HCT116 (cell line): Measurements from ENCODE around the gene SYCE3. TPM values are rescaled to one million over a fixed set of nuclear protein-coding genes. Genes with fewer than 3 reads are reported as not detected.

Source experiments
- ATAC-seq: fragments of 200-7000 bp; cut with Tn5 transposase; 2 replicates; pipeline ENCODE4 v1.9.1; 2020; ENCODE audit warnings: mild to moderate bottlenecking, moderate library complexity
- BruUV-seq: library from RNA; stranded (reverse); fragments of 400-500 nt; replicated peaks from 2 replicates; lab custom pipeline; 2021; lab: Mats Ljungman, UMichigan
- CTCF ChIA-PET: fragments of 300-600 bp; sonication (Branson Sonifier 250); formaldehyde crosslinking; loops from one replicate; lab custom pipeline; 2021; ENCODE audit warnings: antibody characterized with exemption; lab: Charles Lee
- POLR2A ChIA-PET: fragments of 300-600, 350-600 bp; sonication (Branson Sonifier 250); formaldehyde crosslinking; loops from one replicate; lab custom pipeline; 2021; ENCODE audit warnings: antibody characterized with exemption; lab: Charles Lee
- RAD21 ChIA-PET, 2 experiments: fragments of 300-600 bp; sonication (Branson Sonifier 250); formaldehyde crosslinking; loops; one replicate each; lab custom pipeline; 2023; ENCODE audit warnings: low total read pairs in 2 of 2; ENCODE audit not compliant: uncharacterized antibody in 2 of 2, unreplicated experiment in 2 of 2, low non-redundant PET in 1 of 2; lab: Charles Lee
- DNase-seq: peaks from one replicate; pipeline ENCODE4 v3.0.0-alpha.2; 2010; ENCODE audit warnings: low read depth, low spot score
- H2AFZ ChIP-seq: fragments of 200-600 bp; shearing (Covaris generic), sonication (generic); 2 replicates; pipeline ENCODE4 v1.6.1; 2017; ENCODE audit warnings: low read depth, mixed run types, mixed read lengths, antibody characterized with exemption, low read length; ENCODE audit not compliant: poor library complexity, severe bottlenecking
- H3K27ac ChIP-seq: 2 replicates; pipeline ENCODE4 v1.5.1; 2012; ENCODE audit warnings: low read depth, low read length
- H3K27me3 ChIP-seq: fragments of 200-600 bp; sonication (generic); 2 replicates; pipeline ENCODE4 v1.6.1; 2016; ENCODE audit warnings: mixed run types, low read length, mixed read lengths; ENCODE audit not compliant: insufficient read depth
- H3K36me3 ChIP-seq, 2 experiments: fragments of 200-500 bp in 1 of 2; fragments of 200-600 bp in 1 of 2; sonication (Bioruptor generic) in 1 of 2; sonication (generic) in 1 of 2; 2 replicates each; pipeline versions ENCODE4 v1.5.1 to v1.6.1; 2014 to 2016; ENCODE audit warnings: low read length in 2 of 2, inconsistent platforms in 1 of 2, mixed read lengths in 1 of 2, mixed run types in 1 of 2; ENCODE audit not compliant: insufficient read depth in 2 of 2, control insufficient read depth in 1 of 2
- H3K4me1 ChIP-seq, 2 experiments: fragments of 200-600 bp in 1 of 2; sonication (generic) in 1 of 2; 2 replicates each; pipeline versions ENCODE4 v1.5.1 to v1.6.1; 2012 to 2017; ENCODE audit warnings: low read length in 2 of 2, inconsistent platforms in 1 of 2, mild to moderate bottlenecking in 1 of 2, mixed read lengths in 1 of 2, mixed run types in 1 of 2, moderate library complexity in 1 of 2; ENCODE audit not compliant: insufficient read depth in 2 of 2, control insufficient read depth in 1 of 2
- H3K4me2 ChIP-seq: fragments of 200-600 bp; sonication (generic); 2 replicates; pipeline ENCODE4 v1.6.1; 2017; ENCODE audit warnings: mixed run types, low read length, mixed read lengths
- H3K4me3 ChIP-seq, 2 experiments: fragments of 200-600 bp in 1 of 2; sonication (generic) in 1 of 2; replicated peaks in 1 of 2; 2 replicates each; pipeline ENCODE4 v1.5.1; 2011 to 2016; ENCODE audit warnings: low read length in 2 of 2, control low read depth in 1 of 2, low read depth in 1 of 2, mild to moderate bottlenecking in 1 of 2, mixed read lengths in 1 of 2, mixed run types in 1 of 2
- H3K79me2 ChIP-seq: fragments of 200-600 bp; sonication (generic); 2 replicates; pipeline ENCODE4 v1.6.1; 2017; ENCODE audit warnings: mild to moderate bottlenecking, mixed run types, low read length, moderate library complexity, mixed read lengths; ENCODE audit not compliant: insufficient read depth
- H3K9ac ChIP-seq: fragments of 200-600 bp; sonication (generic); 2 replicates; pipeline ENCODE4 v1.6.1; 2016; ENCODE audit warnings: low read length, mixed read lengths
- H3K9me2 ChIP-seq: fragments of 200-600 bp; sonication (generic), shearing (Covaris generic); 2 replicates; pipeline ENCODE4 v1.6.1; 2017; ENCODE audit warnings: mixed run types, mild to moderate bottlenecking, moderate library complexity; ENCODE audit not compliant: insufficient read depth
- H3K9me3 ChIP-seq, 2 experiments: fragments of 200-500 bp in 1 of 2; fragments of 200-600 bp in 1 of 2; sonication (Bioruptor generic) in 1 of 2; sonication (generic) in 1 of 2; 2 replicates each; pipeline ENCODE4 v1.6.1; 2014 to 2017; ENCODE audit warnings: low read length in 2 of 2, mixed read lengths in 2 of 2, inconsistent platforms in 1 of 2, low read depth in 1 of 2, mild to moderate bottlenecking in 1 of 2, mixed run types in 1 of 2, moderate library complexity in 1 of 2; ENCODE audit not compliant: control insufficient read depth in 1 of 2, insufficient read depth in 1 of 2
- H4K20me1 ChIP-seq: fragments of 200-600 bp; sonication (generic), shearing (Covaris generic); 2 replicates; pipeline ENCODE4 v1.6.1; 2017; ENCODE audit warnings: mixed run types, mild to moderate bottlenecking, moderate library complexity; ENCODE audit not compliant: insufficient read depth
- CEBPB ChIP-seq: IDR thresholded peaks from 2 replicates; pipeline ENCODE4 v1.6.1; 2012; ENCODE audit warnings: low read depth
- EZH2 ChIP-seq: fragments of 200-600 bp; sonication (generic); IDR thresholded peaks from 2 replicates; pipeline ENCODE4 v1.6.1; 2017; ENCODE audit warnings: antibody characterized with exemption, mixed run types
- FOSL1 ChIP-seq: IDR thresholded peaks from 2 replicates; pipeline ENCODE4 v1.6.1; 2012; ENCODE audit warnings: low read depth
- JUND ChIP-seq: IDR thresholded peaks from 2 replicates; pipeline ENCODE4 v1.6.1; 2012
- POLR2A ChIP-seq: IDR thresholded peaks from 2 replicates; pipeline ENCODE4 v1.7.0; 2011; ENCODE audit warnings: borderline replicate concordance; ENCODE audit not compliant: insufficient read depth, insufficient read length; ENCODE audit errors: extremely low read depth
- POLR2AphosphoS5 ChIP-seq: IDR thresholded peaks from 2 replicates; pipeline ENCODE4 v1.6.1; 2011; ENCODE audit warnings: mild to moderate bottlenecking, low read depth, low read length, moderate library complexity
- SP1 ChIP-seq: IDR thresholded peaks from 2 replicates; pipeline ENCODE4 v1.6.1; 2012; ENCODE audit warnings: low read depth
- YY1 ChIP-seq: IDR thresholded peaks from 2 replicates; pipeline ENCODE4 v1.6.1; 2011; ENCODE audit warnings: low read length, low read depth, moderate library complexity, mild to moderate bottlenecking; ENCODE audit not compliant: insufficient replicate concordance; ENCODE audit errors: extremely low read depth
- ZFX ChIP-seq: fragments of 450-650 bp; IDR thresholded peaks from 2 replicates; pipeline ENCODE4 v1.6.1; 2017
- ZNF274 ChIP-seq: fragments of 200-500 bp; sonication (Bioruptor generic); IDR thresholded peaks from 2 replicates; pipeline ENCODE4 v1.6.1; 2014; ENCODE audit warnings: mild to moderate bottlenecking, low read depth, low read length, inconsistent platforms
- intact Hi-C: fragments of 100-400 bp; cut with micrococcal nuclease; formaldehyde crosslinking; loops from 2 replicates; pipeline ENCODE4 v1.10.0; 2022
- total RNA-seq: library from RNA; stranded (reverse); gene quantifications from one replicate; pipeline ENCODE4 v1.2.1, GENCODE V29; 2021; ENCODE audit not compliant: unreplicated experiment
- TF ChIP-seq, protein P1 (sequence below): IDR thresholded peaks from 2 replicates; pipeline ENCODE4 v1.6.1; 2012; ENCODE audit warnings: low read depth
- TF ChIP-seq, protein P2 (sequence below): IDR thresholded peaks from 2 replicates; pipeline ENCODE4 v1.6.1; 2011; ENCODE audit warnings: mild to moderate bottlenecking, low read length, moderate library complexity; ENCODE audit not compliant: insufficient replicate concordance; ENCODE audit errors: extremely low read depth
- TF ChIP-seq, protein P3 (sequence below): IDR thresholded peaks from 2 replicates; pipeline ENCODE4 v1.6.1; 2012

SYCE3 gene
- total RNA-seq, 1 experiment from 2014 or later: not detected

DNA sequence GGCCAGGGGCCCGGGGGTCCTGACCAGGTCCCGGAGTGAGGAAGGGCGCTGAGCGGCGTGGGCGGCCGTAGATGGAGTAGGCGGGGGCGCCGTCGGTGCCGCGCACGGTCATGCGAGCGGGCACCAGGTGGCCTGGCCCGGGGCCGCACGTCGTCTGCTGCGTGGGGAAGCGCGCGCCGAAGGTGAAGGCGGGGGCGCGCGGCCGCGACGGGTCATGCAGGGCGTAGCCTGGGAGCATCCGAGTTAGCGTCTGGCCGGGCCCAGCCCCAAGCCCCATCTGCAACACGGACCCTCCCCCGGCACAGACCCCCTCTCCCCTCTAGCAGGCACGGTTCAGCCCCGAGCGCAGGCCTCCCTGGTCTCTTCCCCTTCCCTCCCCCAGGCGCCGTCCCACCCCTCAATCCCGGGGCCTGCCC, 31.2 kb downstream of the SYCE3 start:
- Histone ChIP-seq H2AFZ (no peak overlapping the region), H3K9me3 (no peaks in the 10 kb centered on the region), H3K27ac (peak overlapping the region; percentile 100), H3K4me2 (peak overlapping the region; percentile 93), H3K9ac (peak overlapping the region; percentile 91), H3K27me3 (no peaks in the 10 kb centered on the region), H3K9me2 (no peaks in the 10 kb centered on the region), H3K4me1 (peaks cover 11 to 61% of the 10 kb centered on the region in 2 experiments; a peak in 3 of 4 replicates)
- POLR2A ChIA-PET: no interaction called here
- no TSS peak for BruUV-seq
- CTCF ChIA-PET: no interaction called here
- intact Hi-C loops: loop anchor here (5.0 kb wide), 1 partner anchor 91 kb away; no protein-coding TSS in a partner anchor
- RAD21 ChIA-PET: interaction anchor here (0.8 to 1.1 kb wide), 2 partner anchors 89 to 204 kb away, joined by 3 to 4 read pairs; no protein-coding TSS in a partner anchor
- DNase-seq: no peak
- TF ChIP-seq YY1: peak; percentile 21
- peak; percentile 68 for TF ChIP-seq POLR2AphosphoS5
- no peak for TF ChIP-seq JUND
- TF ChIP-seq, all 23 proteins: peak for 2
- peak; percentile 40 for ATAC-seq
- Histone ChIP-seq H3K79me2 (peaks cover 5% of the 10 kb centered on the region; the same call in 1 of the 2 replicates), H3K4me3 (peak overlapping the region; percentile 92 to 96), H3K36me3 (no peaks in the 10 kb centered on the region), H4K20me1 (no peaks in the 10 kb centered on the region)

DNA sequence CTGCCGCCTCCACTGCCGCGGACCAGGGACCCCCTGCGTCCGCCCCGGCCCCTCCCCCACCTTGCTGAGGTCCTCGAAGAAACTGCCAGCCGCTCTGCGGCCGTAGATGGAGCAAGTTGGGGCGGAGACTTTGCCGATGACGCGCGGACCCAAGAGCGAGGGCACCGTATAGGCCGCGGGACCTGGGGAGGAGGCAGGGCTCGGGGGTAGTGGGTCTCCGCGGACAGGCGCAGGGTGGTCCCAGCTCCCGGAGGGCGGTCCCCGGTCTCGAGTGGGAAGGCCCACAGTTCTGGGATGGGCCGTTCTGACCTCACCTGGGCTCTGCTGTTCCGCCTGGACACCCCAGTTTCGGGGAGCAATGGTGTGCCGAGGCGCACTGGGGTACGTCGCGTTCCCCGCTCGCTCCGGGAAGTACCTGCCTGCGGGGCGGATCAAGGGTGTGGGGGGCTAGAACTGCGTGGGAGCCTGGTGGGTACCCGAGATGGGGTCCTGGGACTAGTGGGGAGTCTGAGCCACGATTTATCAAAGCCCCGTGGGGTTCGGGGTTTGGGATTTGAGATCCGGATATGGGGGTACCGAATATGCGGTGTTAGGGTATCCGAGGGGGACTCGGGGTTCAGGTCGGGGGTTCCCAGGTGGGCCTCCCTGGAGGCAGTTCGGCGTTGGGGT, 31.7 kb downstream of the SYCE3 start:
- ATAC-seq: peak; percentile 59
- Histone ChIP-seq H3K4me2 (peak overlapping the region; percentile 93), H3K36me3 (no peaks in the 10 kb centered on the region), H3K4me1 (peaks cover 11 to 67% of the 10 kb centered on the region in 2 experiments; a peak in 3 of 4 replicates), H2AFZ (no peak overlapping the region), H3K9me3 (no peaks in the 10 kb centered on the region), H3K9me2 (no peaks in the 10 kb centered on the region), H4K20me1 (no peaks in the 10 kb centered on the region), H3K4me3 (peak overlapping the region; percentile 92 to 96), H3K9ac (peak overlapping the region; percentile 91), H3K79me2 (peaks cover 5% of the 10 kb centered on the region; the same call in 1 of the 2 replicates), H3K27ac (peak overlapping the region; percentile 100), H3K27me3 (no peaks in the 10 kb centered on the region)
- ChIA-PET CTCF (no interaction called here), RAD21 (interaction anchor here in 1 of 2 experiments (1.1 kb wide), 1 partner anchor 203 kb away, joined by 3 read pairs; no protein-coding TSS in a partner anchor), POLR2A (no interaction called here)
- TSS peak; percentile 70 for BruUV-seq
- peak; percentile 76 for DNase-seq
- intact Hi-C loops: loop anchor here (5.0 kb wide), 1 partner anchor 91 kb away; no protein-coding TSS in a partner anchor
- TF ChIP-seq ZNF274 (no peak), FOSL1 (no peak), CEBPB (no peak), SP1 (no peak), ZFX (no peak; the same call in 1 of the 2 replicates), EZH2 (no peak), JUND (no peak), YY1 (no peak), POLR2AphosphoS5 (peak; percentile 78), POLR2A (peak; percentile 28)
- TF ChIP-seq, protein P1, sequence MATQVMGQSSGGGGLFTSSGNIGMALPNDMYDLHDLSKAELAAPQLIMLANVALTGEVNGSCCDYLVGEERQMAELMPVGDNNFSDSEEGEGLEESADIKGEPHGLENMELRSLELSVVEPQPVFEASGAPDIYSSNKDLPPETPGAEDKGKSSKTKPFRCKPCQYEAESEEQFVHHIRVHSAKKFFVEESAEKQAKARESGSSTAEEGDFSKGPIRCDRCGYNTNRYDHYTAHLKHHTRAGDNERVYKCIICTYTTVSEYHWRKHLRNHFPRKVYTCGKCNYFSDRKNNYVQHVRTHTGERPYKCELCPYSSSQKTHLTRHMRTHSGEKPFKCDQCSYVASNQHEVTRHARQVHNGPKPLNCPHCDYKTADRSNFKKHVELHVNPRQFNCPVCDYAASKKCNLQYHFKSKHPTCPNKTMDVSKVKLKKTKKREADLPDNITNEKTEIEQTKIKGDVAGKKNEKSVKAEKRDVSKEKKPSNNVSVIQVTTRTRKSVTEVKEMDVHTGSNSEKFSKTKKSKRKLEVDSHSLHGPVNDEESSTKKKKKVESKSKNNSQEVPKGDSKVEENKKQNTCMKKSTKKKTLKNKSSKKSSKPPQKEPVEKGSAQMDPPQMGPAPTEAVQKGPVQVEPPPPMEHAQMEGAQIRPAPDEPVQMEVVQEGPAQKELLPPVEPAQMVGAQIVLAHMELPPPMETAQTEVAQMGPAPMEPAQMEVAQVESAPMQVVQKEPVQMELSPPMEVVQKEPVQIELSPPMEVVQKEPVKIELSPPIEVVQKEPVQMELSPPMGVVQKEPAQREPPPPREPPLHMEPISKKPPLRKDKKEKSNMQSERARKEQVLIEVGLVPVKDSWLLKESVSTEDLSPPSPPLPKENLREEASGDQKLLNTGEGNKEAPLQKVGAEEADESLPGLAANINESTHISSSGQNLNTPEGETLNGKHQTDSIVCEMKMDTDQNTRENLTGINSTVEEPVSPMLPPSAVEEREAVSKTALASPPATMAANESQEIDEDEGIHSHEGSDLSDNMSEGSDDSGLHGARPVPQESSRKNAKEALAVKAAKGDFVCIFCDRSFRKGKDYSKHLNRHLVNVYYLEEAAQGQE: no peak
- TF ChIP-seq, protein P2, sequence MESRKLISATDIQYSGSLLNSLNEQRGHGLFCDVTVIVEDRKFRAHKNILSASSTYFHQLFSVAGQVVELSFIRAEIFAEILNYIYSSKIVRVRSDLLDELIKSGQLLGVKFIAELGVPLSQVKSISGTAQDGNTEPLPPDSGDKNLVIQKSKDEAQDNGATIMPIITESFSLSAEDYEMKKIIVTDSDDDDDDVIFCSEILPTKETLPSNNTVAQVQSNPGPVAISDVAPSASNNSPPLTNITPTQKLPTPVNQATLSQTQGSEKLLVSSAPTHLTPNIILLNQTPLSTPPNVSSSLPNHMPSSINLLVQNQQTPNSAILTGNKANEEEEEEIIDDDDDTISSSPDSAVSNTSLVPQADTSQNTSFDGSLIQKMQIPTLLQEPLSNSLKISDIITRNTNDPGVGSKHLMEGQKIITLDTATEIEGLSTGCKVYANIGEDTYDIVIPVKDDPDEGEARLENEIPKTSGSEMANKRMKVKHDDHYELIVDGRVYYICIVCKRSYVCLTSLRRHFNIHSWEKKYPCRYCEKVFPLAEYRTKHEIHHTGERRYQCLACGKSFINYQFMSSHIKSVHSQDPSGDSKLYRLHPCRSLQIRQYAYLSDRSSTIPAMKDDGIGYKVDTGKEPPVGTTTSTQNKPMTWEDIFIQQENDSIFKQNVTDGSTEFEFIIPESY: no peak
- TF ChIP-seq, protein P3, sequence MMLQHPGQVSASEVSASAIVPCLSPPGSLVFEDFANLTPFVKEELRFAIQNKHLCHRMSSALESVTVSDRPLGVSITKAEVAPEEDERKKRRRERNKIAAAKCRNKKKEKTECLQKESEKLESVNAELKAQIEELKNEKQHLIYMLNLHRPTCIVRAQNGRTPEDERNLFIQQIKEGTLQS: no peak
